22Rv1 (cell line): ENCODE data around the gene RASL10A.

Experiments
- H3K27ac ChIP-seq: fragments of 450-650 bp; 2 replicates; pipeline ENCODE4 v1.5.1; 2017
- ZFX ChIP-seq: fragments of 450-650 bp; IDR thresholded peaks from 2 replicates; pipeline ENCODE4 v1.6.1; 2017; ENCODE audit warnings: antibody characterized with exemption, borderline replicate concordance
- TF ChIP-seq, protein P1 (sequence below): fragments of 450-650 bp; IDR thresholded peaks from 2 replicates; pipeline ENCODE4 v1.5.1; 2017; ENCODE audit warnings: mild to moderate bottlenecking

Gene RASL10A

GRCh38 chr22:29311464-29312217, 3.9 kb downstream of the RASL10A start:
- H3K27ac ChIP-seq: peak overlapping the region; percentile 47; the same call in 1 of the 2 replicates
- TF ChIP-seq, protein P1, sequence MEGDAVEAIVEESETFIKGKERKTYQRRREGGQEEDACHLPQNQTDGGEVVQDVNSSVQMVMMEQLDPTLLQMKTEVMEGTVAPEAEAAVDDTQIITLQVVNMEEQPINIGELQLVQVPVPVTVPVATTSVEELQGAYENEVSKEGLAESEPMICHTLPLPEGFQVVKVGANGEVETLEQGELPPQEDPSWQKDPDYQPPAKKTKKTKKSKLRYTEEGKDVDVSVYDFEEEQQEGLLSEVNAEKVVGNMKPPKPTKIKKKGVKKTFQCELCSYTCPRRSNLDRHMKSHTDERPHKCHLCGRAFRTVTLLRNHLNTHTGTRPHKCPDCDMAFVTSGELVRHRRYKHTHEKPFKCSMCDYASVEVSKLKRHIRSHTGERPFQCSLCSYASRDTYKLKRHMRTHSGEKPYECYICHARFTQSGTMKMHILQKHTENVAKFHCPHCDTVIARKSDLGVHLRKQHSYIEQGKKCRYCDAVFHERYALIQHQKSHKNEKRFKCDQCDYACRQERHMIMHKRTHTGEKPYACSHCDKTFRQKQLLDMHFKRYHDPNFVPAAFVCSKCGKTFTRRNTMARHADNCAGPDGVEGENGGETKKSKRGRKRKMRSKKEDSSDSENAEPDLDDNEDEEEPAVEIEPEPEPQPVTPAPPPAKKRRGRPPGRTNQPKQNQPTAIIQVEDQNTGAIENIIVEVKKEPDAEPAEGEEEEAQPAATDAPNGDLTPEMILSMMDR: no peak

GRCh38 chr22:29310863-29311339, 4.6 kb downstream of the RASL10A start:
- no peak for TF ChIP-seq ZFX
- TF ChIP-seq, protein P1: no peak

GRCh38 chr22:29310065-29310862, 5.2 kb downstream of the RASL10A start:
- peak overlapping the region; percentile 47 for H3K27ac ChIP-seq
- no peak for TF ChIP-seq ZFX
- TF ChIP-seq, protein P1: no peak

More at GRCh38 chr22:29310863-29311339, 4.6 kb downstream of the RASL10A start:
- H3K27ac ChIP-seq: peak overlapping the region; percentile 47

- TF ChIP-seq, protein P1: no peak
- no peak for TF ChIP-seq ZFX
- H3K27ac ChIP-seq: peak overlapping the region; percentile 47
These were observed 6.0 kb downstream of the RASL10A start for GRCh38 chr22:29309332-29310064.

- peak overlapping the region; percentile 47; the same call in 1 of the 2 replicates for H3K27ac ChIP-seq
- TF ChIP-seq ZFX: no peak
These were observed 6.7 kb downstream of the RASL10A start for GRCh38 chr22:29308791-29309262.

GRCh38 chr22:29308148-29308790, 7.2 kb downstream of the RASL10A start:
- peak overlapping the region; percentile 86 for H3K27ac ChIP-seq
- TF ChIP-seq, protein P1: no peak
- TF ChIP-seq ZFX: no peak

DNA sequence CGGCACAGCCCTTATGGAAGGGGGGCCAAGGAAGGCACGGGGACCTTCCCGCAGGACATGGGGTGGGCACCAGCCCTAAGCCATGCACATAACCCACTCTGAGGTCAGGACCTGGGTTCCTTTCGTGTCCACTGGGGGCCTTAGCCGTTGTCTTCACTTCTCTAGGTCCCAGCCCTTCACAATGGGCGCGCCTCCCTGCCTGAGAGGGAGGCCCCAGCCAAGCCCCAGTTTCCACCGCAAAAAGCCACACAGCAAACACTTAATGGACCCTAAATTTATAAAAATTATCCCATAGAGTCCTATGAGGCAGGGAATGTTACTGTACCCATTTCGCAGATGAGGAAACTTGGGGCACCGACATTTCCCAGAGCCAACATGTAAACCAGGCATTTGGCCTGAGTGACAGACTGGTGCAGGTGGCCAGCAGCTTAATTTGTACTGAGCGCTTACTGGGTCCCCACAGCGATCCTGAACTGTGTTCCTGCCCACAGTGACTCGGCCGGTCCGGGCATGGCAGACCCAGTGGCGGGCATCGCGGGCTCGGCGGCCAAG, 7.8 kb downstream of the RASL10A start:
- TF ChIP-seq ZFX: no peak
- TF ChIP-seq, protein P1: no peak
- H3K27ac ChIP-seq: peak overlapping the region; percentile 86
